ENCODE results near the gene ZFTA.
A peak's percentile ranks its signal among the peaks of the same experiment; 100 is the strongest.

The ZFTA gene

GRCh38 chr11:63745304-63746170 lies 23.0 kb downstream of the ZFTA start:
- H3K27ac Mint-ChIP-seq, result no peak overlapping the region
- H3K4me1 Mint-ChIP-seq, result no peaks in the 10 kb centered on the region
- no peaks in the 10 kb centered on the region for H3K27me3 Mint-ChIP-seq
- no peak overlapping the region for H3K4me3 Mint-ChIP-seq
- no peak for DNase-seq
- no peak for ATAC-seq
- no peaks in the 10 kb centered on the region for H3K9me3 Mint-ChIP-seq
- no peaks in the 10 kb centered on the region for H3K36me3 Mint-ChIP-seq (ENCODE audit: low read depth)

- Mint-ChIP-seq H3K9me3 (no peaks in the 10 kb centered on the region), H3K4me3 (no peak overlapping the region), H3K27me3 (no peaks in the 10 kb centered on the region), H3K4me1 (peaks cover 2% of the 10 kb centered on the region), H3K36me3 (ENCODE audit: low read depth) (no peaks in the 10 kb centered on the region), H3K27ac (no peak overlapping the region)
- DNase-seq (peak; percentile 71), ATAC-seq (no peak)
These were observed 29.7 kb downstream of the ZFTA start for GRCh38 chr11:63738720-63739360.

GRCh38 chr11:63737718-63738117 lies 30.9 kb downstream of the ZFTA start:
- no peak overlapping the region for H3K27ac Mint-ChIP-seq
- ATAC-seq (no peak), DNase-seq (no peak)

GRCh38 chr11:63736864-63737263 lies 31.7 kb downstream of the ZFTA start:
- Mint-ChIP-seq H3K27ac (no peak overlapping the region), H3K27me3 (no peaks in the 10 kb centered on the region), H3K9me3 (no peaks in the 10 kb centered on the region), H3K4me3 (no peak overlapping the region), H3K4me1 (peaks cover 2% of the 10 kb centered on the region), H3K36me3 (ENCODE audit: low read depth) (no peaks in the 10 kb centered on the region)
- ATAC-seq, result no peak
- no peak for DNase-seq

More at GRCh38 chr11:63737718-63738117, 30.9 kb downstream of the ZFTA start:
- Mint-ChIP-seq H3K27me3 (no peaks in the 10 kb centered on the region), H3K4me3 (no peak overlapping the region), H3K36me3 (ENCODE audit: low read depth) (no peaks in the 10 kb centered on the region), H3K9me3 (no peaks in the 10 kb centered on the region), H3K4me1 (peaks cover 2% of the 10 kb centered on the region)

DNA sequence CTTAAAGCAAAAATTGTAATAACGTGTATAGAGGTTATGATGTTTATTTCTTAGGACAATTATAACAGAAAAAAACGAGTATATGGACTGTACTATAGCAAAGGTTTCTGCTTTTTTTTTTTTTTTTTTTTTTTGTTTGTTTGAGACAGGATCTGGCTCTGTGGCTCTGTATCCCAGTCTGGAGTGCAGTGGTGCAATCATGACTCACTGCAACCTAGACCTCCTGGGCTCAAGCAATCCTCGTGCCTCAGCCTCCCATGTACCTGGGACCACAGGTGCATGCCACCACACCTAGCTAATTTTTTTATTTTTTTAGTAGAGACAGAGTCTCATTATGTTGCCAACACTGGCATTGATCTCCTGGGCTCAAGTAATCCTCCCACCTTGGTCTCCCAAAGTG lies 39.2 kb downstream of the ZFTA start:
- no peaks in the 10 kb centered on the region for H3K4me1 Mint-ChIP-seq
- ATAC-seq (no peak), DNase-seq (no peak)
- no peaks in the 10 kb centered on the region for H3K27me3 Mint-ChIP-seq
- no peak overlapping the region for H3K27ac Mint-ChIP-seq
- H3K4me3 Mint-ChIP-seq, result no peak overlapping the region
- H3K9me3 Mint-ChIP-seq, result no peaks in the 10 kb centered on the region
- no peaks in the 10 kb centered on the region for H3K36me3 Mint-ChIP-seq (ENCODE audit: low read depth)

DNA sequence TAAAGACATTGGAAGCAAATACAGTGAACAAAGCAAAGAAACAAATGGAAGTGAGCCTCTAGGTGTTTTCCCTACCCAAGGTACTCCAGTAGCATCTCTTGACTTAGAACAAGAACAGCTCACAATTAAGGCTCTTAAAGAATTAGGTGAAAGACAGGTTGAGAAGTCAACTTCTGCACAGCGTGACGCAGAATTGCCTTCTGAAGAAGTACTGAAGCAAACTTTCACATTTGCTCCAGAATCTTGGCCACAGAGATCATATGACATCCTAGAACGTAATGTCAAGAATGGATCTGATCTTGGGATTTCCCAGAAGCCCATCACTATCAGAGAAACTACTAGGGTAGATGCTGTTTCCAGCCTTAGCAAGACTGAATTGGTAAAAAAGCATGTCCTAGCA lies 48.0 kb downstream of the ZFTA start:
- H3K4me1 Mint-ChIP-seq, result no peaks in the 10 kb centered on the region
- H3K27ac Mint-ChIP-seq, result no peak overlapping the region
- no peaks in the 10 kb centered on the region for H3K27me3 Mint-ChIP-seq
- H3K9me3 Mint-ChIP-seq, result no peaks in the 10 kb centered on the region
- H3K36me3 Mint-ChIP-seq (ENCODE audit: low read depth), result no peaks in the 10 kb centered on the region
- no peak overlapping the region for H3K4me3 Mint-ChIP-seq
- ATAC-seq, result no peak
- DNase-seq, result no peak

DNA sequence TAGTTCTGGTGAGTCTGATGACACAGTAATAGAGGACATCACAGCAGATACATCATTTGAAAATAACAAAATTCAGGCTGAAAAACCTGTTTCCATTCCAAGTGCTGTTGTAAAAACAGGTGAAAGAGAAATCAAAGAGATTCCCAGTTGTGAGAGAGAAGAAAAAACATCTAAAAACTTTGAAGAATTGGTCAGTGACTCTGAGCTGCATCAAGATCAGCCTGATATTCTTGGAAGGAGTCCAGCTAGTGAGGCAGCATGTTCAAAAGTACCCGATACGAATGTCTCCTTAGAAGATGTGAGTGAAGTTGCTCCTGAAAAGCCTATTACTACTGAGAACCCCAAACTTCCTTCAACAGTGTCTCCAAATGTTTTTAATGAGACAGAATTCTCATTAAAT lies 48.6 kb downstream of the ZFTA start:
- ATAC-seq (no peak), DNase-seq (no peak)
- H3K4me3 Mint-ChIP-seq, result no peak overlapping the region
- no peak overlapping the region for H3K27ac Mint-ChIP-seq
- no peaks in the 10 kb centered on the region for H3K4me1 Mint-ChIP-seq
- H3K9me3 Mint-ChIP-seq, result no peaks in the 10 kb centered on the region
- no peaks in the 10 kb centered on the region for H3K36me3 Mint-ChIP-seq (ENCODE audit: low read depth)
- no peaks in the 10 kb centered on the region for H3K27me3 Mint-ChIP-seq

DNA sequence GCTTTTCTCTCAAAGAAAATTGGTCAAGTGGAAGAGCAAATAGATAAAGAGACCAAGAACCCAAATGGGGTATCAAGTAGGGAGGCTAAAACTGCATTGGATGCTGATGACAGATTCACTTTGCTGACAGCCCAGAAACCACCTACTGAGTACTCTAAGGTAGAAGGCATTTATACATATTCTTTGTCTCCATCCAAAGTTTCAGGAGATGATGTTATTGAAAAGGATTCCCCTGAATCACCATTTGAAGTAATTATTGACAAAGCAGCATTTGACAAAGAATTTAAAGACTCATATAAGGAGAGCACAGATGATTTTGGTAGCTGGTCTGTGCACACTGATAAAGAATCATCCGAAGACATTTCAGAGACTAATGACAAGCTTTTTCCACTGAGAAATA lies 49.6 kb downstream of the ZFTA start:
- H3K4me1 Mint-ChIP-seq, result no peaks in the 10 kb centered on the region
- no peaks in the 10 kb centered on the region for H3K27me3 Mint-ChIP-seq
- H3K9me3 Mint-ChIP-seq, result no peaks in the 10 kb centered on the region
- no peak for DNase-seq
- no peak overlapping the region for H3K27ac Mint-ChIP-seq
- H3K36me3 Mint-ChIP-seq (ENCODE audit: low read depth), result peaks cover 2% of the 10 kb centered on the region
- H3K4me3 Mint-ChIP-seq, result no peak overlapping the region
- ATAC-seq, result no peak

All from activated naive CD8-positive, alpha-beta T cell treated with anti-CD3 and anti-CD28 coated beads, Interleukin-2, amount 50 U/mL, for 24 hours (primary cell).